Astrocyte of the spinal cord (primary cell): Measurements from ENCODE around the gene TRMO.

Source experiments
- DNase-seq: peaks from one replicate; pipeline ENCODE4 v3.0.0; 2011; ENCODE audit warnings: low read depth, low spot score
- H3K4me3 ChIP-seq: 2 replicates; pipeline ENCODE4 v1.5.1; 2011; ENCODE audit warnings: low read depth, mild to moderate bottlenecking, low read length, moderate library complexity
- in situ Hi-C: cut with HindIII; loops from 2 replicates; pipeline ENCODE4 v1.10.0; 2017; ENCODE audit warnings: low sequenced_read_pairs
- TF ChIP-seq, protein P1 (sequence below): IDR thresholded peaks from 2 replicates; pipeline ENCODE4 v1.5.1; 2012; ENCODE audit warnings: low read depth, mild to moderate bottlenecking, low read length, inconsistent platforms

Gene TRMO

DNA sequence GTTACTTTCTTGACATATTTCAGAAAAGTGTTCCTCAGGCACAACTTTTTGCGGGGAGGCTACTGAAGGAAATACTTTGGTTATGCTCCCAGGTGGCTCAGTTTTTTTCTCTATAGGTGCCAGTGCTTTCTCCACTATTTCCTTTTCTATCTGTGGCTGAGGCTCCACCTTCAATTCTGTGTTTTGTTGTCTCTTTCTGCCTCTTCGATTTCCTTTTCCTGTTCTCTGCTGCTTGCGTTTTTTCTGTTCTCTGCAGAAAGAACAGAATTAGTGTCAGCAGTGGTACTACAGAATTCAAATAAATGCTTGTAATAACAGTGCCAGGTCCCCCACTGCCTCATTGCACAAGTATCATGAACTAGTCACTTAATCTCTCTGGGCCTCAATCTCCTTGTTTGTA lies 8.7 kb upstream of the TRMO start:
- in situ Hi-C loops = no loop called here
- H3K4me3 ChIP-seq = no peak overlapping the region
- no peak for DNase-seq
- TF ChIP-seq, protein P1, sequence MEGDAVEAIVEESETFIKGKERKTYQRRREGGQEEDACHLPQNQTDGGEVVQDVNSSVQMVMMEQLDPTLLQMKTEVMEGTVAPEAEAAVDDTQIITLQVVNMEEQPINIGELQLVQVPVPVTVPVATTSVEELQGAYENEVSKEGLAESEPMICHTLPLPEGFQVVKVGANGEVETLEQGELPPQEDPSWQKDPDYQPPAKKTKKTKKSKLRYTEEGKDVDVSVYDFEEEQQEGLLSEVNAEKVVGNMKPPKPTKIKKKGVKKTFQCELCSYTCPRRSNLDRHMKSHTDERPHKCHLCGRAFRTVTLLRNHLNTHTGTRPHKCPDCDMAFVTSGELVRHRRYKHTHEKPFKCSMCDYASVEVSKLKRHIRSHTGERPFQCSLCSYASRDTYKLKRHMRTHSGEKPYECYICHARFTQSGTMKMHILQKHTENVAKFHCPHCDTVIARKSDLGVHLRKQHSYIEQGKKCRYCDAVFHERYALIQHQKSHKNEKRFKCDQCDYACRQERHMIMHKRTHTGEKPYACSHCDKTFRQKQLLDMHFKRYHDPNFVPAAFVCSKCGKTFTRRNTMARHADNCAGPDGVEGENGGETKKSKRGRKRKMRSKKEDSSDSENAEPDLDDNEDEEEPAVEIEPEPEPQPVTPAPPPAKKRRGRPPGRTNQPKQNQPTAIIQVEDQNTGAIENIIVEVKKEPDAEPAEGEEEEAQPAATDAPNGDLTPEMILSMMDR = no peak

DNA sequence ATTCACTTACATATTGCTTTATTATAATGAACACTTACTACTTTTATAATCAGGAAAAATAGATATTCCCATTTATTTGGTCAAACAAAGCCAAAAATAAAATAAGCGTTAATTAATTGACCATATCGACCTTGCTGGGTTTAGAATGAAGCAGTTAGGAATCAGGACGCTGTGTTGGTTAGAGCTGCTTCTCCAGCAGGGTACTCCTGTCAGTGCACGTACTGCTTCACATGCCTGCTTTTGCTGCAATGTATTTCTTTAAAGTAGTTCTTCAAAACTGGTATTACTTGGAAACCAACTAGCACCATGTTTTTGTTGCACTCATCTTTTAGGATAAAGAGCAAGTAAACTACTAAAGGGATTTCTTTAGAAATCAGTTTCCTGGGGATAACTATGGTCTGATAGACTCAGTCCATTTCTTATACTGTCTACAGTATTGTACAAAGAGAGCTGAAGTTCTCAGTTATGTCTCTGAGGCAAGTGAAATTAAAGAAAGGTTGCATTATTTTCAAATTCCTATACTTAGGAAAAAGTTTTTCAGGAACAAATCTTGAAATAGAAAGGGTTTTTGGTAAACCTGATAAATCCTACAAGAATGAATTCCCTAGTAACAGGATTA lies 6.8 kb upstream of the TRMO start:
- H3K4me3 ChIP-seq = no peak overlapping the region
- TF ChIP-seq, protein P1 = no peak
- in situ Hi-C loops = no loop called here
- no peak for DNase-seq

DNA sequence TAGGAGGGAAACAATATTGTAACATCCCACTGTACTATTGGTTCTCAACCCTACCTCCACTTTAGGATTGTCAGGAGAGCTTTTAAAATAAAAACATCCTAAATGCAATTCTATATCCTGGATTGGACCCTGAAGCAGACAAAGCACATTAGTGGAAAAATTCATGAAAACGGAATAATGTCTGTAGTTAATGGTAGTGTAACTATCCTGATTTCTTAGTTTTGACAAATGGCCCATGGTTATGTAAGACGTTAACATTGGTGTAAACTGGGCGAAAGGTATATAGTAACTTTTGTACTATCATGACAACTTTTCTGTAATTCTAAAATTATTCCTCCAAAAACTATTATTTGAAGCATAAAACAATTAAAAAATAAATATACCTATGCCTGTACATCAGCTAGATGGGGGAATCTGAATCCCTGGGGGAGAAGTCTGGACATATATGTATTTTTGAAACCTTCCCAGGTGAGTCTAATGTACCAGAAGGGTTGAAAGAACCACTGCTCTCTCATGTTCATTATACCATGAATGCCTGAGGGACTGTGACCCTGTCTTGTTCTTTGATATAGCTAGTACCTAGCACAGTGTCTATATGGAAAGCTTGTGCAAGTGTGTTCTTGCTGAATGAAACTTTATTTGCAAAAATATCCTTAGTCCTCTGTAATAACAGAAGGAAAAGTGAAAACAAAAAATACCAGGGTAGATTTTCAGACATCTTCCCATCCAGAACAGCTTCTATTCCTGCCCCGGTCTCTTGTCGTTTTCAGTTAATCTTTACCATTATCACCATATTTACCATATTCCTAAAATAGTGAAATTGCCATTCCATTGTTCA lies 3.4 kb upstream of the TRMO start:
- in situ Hi-C loops = no loop called here
- no peak overlapping the region for H3K4me3 ChIP-seq
- DNase-seq = no peak
- TF ChIP-seq, protein P1 = no peak

DNA sequence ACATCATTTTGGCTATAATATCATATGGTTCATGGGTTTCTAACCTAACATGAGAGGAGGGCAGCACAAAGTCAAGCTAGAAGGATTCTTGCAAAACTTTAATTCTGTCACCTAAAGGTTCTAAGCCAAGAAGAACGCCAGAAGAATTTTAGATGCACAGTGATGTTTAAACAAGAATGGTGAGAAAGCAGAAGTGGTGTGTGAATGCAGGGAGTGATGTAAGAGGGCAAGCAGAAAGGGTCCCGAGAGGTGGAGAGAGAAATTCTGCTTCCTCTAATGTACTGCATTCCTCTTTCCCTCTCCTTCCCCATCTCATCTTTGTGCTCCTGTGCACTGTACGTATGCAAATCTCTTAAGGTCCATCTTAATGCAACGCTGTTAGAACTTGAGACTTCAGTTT lies 2.1 kb upstream of the TRMO start:
- TF ChIP-seq, protein P1 = no peak
- in situ Hi-C loops = no loop called here
- H3K4me3 ChIP-seq = no peak overlapping the region
- no peak for DNase-seq

DNA sequence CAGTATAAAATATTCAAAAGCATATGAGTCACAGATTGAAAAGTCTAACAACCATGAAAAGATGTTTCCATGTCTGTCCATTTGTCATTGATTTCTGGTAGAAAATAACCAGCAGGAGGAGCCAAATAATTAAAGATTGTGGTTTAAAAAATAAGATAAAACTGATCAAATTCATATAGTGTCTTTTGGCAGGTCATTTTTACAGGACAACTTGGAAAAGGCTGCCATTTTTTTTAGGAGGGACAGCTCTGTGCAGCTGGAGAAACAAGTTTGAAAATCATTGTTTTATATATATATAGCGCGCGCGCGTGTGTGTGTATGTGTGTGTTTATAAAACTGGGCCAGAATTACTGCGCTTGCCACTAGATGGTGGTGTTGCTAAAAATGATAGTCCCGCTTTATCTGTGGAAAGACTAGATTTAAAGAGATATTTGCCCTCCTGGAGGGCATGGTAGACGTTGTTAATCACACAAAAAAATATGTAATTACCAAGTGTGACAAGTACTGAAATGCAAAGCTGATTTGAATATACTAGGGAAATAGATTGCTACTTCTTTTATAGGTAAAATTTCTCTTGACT lies 1.3 kb upstream of the TRMO start:
- DNase-seq = peak; percentile 85
- TF ChIP-seq, protein P1 = peak; percentile 64
- peak overlapping the region; percentile 16 for H3K4me3 ChIP-seq
- in situ Hi-C loops = no loop called here

DNA sequence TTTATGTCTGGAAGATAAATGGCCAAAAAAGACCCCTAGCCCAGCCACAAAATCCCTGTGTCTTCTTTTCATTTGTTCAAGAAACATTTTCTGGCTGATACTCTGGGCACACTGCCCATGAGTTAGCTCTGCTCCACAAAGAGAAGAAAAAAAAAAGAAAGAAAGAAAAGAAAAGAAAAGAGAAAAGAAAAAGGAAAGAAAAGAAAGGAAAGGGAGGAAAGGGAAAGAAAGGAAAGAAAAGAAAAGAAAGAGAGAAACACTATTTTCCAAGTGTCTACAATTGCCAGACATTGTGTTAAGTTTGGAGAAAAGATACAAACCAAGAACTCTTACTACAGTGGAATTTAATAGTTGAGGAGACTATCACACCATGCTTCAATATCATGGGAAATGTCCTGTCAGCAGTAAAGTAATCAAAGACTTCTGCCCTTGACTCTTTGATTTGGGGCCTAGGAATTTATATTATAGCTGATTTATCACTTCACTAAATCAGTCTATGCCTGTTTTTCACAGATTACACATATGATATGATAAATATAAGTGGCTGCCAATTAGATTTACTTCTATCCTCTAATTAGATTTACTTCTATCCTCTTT lies 3.0 kb downstream of the TRMO start:
- TF ChIP-seq, protein P1 = no peak
- H3K4me3 ChIP-seq = no peak overlapping the region
- in situ Hi-C loops = no loop called here

More for the DNA sequence above, 3.0 kb downstream of the TRMO start:
- no peak for DNase-seq
